Measurements from ENCODE around the gene GTPBP3. TPM values are rescaled to one million over a fixed set of nuclear protein-coding genes. Genes with fewer than 3 reads are reported as not detected.
A peak's percentile ranks its signal among the peaks of the same experiment; 100 is the strongest.

The GTPBP3 gene
- total RNA-seq, 1 donor = 10.9 TPM

GRCh38 chr19:17296976-17297375 is 40.4 kb upstream of the GTPBP3 start:
- no peaks in the 10 kb centered on the region for H3K36me3 ChIP-seq (ENCODE audit: insufficient read depth, low read length)
- H3K79me2 ChIP-seq (ENCODE audit: insufficient read depth, low read length) = no peaks in the 10 kb centered on the region
- peaks cover 6% of the 10 kb centered on the region for H3K4me1 ChIP-seq (ENCODE audit: insufficient read depth, low read length)
- H3K27ac ChIP-seq (ENCODE audit: low read depth, low read length) = no peak overlapping the region
- no peaks in the 10 kb centered on the region for H3K27me3 ChIP-seq (ENCODE audit: insufficient read depth, low read length)
- H3K4me2 ChIP-seq (ENCODE audit: insufficient read depth, low read length) = no peak overlapping the region
- no peaks in the 10 kb centered on the region for H4K20me1 ChIP-seq (ENCODE audit: insufficient read depth, low read length)
- TF ChIP-seq CTCF (IDR thresholded peaks at IDR 0.05; ENCODE audit: extremely low read depth, low read depth, low read length) = no peak
- no peak for DNase-seq (ENCODE audit: insufficient read length, low spot score, missing footprints)
- no peak overlapping the region for H3K4me3 ChIP-seq (ENCODE audit: insufficient read depth, low read length)
- H2AFZ ChIP-seq (ENCODE audit: low read length) = no peak overlapping the region
- H3K9me3 ChIP-seq (ENCODE audit: low read depth, low read length) = no peaks in the 10 kb centered on the region

DNA sequence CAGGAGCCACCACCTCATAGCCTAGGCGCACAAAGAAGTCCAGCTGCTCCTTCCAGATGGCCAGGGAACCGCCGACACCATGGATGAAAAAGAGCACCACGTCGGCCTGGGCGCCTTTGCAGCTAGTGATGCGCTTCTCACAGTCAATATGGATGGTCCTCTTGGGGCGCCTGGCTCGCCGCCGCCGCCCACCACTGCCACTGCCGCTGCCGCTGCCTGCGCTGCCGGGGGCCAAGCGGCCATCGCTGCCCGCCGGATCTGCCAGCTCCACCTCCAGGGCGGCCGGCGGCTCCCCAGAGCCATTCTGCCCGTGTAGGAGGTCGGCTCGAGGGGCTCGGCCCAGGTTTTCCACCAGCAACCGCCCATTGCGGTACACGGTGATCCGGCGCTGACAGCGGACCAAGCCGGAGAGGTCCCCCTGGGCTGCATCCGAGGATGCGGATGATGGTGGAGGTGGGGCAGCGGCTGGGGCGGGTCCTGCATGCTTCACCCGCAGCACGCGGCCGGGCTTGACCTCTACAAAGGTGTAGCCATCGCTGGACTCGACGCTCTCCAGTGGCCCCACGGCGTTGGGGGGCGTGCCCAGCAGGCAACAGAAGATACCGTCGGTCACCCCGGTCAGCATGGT is 36.2 kb upstream of the GTPBP3 start:
- Histone ChIP-seq H3K27me3 (ENCODE audit: insufficient read depth, low read length) (no peaks in the 10 kb centered on the region), H3K4me1 (ENCODE audit: insufficient read depth, low read length) (peaks cover 29% of the 10 kb centered on the region), H3K27ac (ENCODE audit: low read depth, low read length) (no peak overlapping the region), H3K9me3 (ENCODE audit: low read depth, low read length) (no peaks in the 10 kb centered on the region), H4K20me1 (ENCODE audit: insufficient read depth, low read length) (no peaks in the 10 kb centered on the region), H3K4me3 (ENCODE audit: insufficient read depth, low read length) (no peak overlapping the region), H3K4me2 (ENCODE audit: insufficient read depth, low read length) (no peak overlapping the region), H2AFZ (ENCODE audit: low read length) (no peak overlapping the region), H3K79me2 (ENCODE audit: insufficient read depth, low read length) (peaks cover 3% of the 10 kb centered on the region), H3K36me3 (ENCODE audit: insufficient read depth, low read length) (no peaks in the 10 kb centered on the region)
- no peak for TF ChIP-seq CTCF (IDR thresholded peaks at IDR 0.05; ENCODE audit: extremely low read depth, low read depth, low read length)
- no peak for DNase-seq (ENCODE audit: insufficient read length, low spot score, missing footprints)

- Histone ChIP-seq H3K27ac (ENCODE audit: low read depth, low read length) (no peak overlapping the region), H3K9me3 (ENCODE audit: low read depth, low read length) (no peaks in the 10 kb centered on the region)
Measured at GRCh38 chr19:17302391-17303166, 34.8 kb upstream of the GTPBP3 start.

More at GRCh38 chr19:17302391-17303166, 34.8 kb upstream of the GTPBP3 start:
- H3K79me2 ChIP-seq (ENCODE audit: insufficient read depth, low read length) = peaks cover 9% of the 10 kb centered on the region
- peaks cover 31% of the 10 kb centered on the region for H3K4me1 ChIP-seq (ENCODE audit: insufficient read depth, low read length)
- no peaks in the 10 kb centered on the region for H3K36me3 ChIP-seq (ENCODE audit: insufficient read depth, low read length)
- DNase-seq (ENCODE audit: insufficient read length, low spot score, missing footprints) = peak; percentile 84
- peak overlapping the region; percentile 56 for H2AFZ ChIP-seq (ENCODE audit: low read length)
- H3K27me3 ChIP-seq (ENCODE audit: insufficient read depth, low read length) = no peaks in the 10 kb centered on the region
- peak overlapping the region; percentile 83 for H3K4me3 ChIP-seq (ENCODE audit: insufficient read depth, low read length)
- TF ChIP-seq CTCF (IDR thresholded peaks at IDR 0.05; ENCODE audit: extremely low read depth, low read depth, low read length) = no peak
- peak overlapping the region; percentile 83 for H3K4me2 ChIP-seq (ENCODE audit: insufficient read depth, low read length)
- H4K20me1 ChIP-seq (ENCODE audit: insufficient read depth, low read length) = no peaks in the 10 kb centered on the region
